ENCODE measurements around the gene MYBL2. TPM values are rescaled to one million over a fixed set of nuclear protein-coding genes. Genes with fewer than 3 reads are reported as not detected.

The MYBL2 gene
- total RNA-seq, 120 experiments from 2014 or later, result 0.18 to 0.79 (median 0.25) TPM; not detected in 94

Other genes starting within 250 kb of the MYBL2 start
- 100 to 1,000 TPM in 24 of 120 experiments, 10 to 100 TPM in 96; 54.0 to 148 (median 87.6) TPM for gene SRSF6, start 209.2 kb upstream of the MYBL2 start, total RNA-seq
- 10 to 100 TPM; 15.5 to 63.9 (median 41.9) TPM for gene L3MBTL1, start 159.4 kb upstream of the MYBL2 start, total RNA-seq
- gene SGK2, start 108.1 kb upstream of the MYBL2 start, total RNA-seq, result 10 to 100 TPM in 89 of 120 experiments, 1 to 10 TPM in 31; 1.9 to 69.2 (median 14.7) TPM
- 10 to 100 TPM; 16.3 to 36.7 (median 24.2) TPM for gene IFT52, start 76.2 kb upstream of the MYBL2 start, total RNA-seq
- gene GTSF1L, start 59.9 kb downstream of the MYBL2 start, total RNA-seq, result not detected
- 10 to 100 TPM in 117 of 120 experiments, 1 to 10 TPM in 3; 5.5 to 33.1 (median 20.3) TPM for gene TOX2, start 247.7 kb downstream of the MYBL2 start, total RNA-seq

Measured in dorsolateral prefrontal cortex (tissue), 118 donors.